ENCODE results near the gene AGXT. TPM values are rescaled to one million over a fixed set of nuclear protein-coding genes. Genes with fewer than 3 reads are reported as not detected.

AGXT gene
- total RNA-seq, 1 donor from 2014 or later: not detected

DNA sequence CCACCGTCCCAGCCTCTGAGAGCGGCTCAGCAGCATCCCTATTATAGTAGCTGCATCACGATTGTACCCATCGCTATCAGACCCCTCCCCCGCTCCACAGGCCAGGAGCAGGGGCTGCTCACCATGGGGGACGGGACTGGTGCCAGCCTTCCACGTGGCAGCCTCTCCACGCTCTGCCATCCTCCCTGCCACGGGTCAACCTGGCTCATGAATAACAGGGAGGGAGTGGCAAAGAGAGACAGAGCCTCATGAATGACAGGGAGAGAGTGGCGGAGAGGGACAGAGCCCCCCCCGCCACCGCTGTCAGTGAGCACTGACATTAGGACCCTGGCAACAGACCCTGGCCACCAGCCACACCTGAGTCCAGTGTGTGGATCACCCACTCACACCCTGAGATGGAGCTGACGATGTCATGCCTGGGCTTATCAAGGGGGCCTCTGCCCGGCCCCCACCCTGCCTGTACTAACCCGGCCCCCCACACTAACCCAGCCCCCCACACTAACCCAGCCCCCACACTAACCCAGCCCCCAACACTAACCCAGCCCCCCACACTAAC lies 54.4 kb downstream of the AGXT start:
- Mint-ChIP-seq H3K36me3 (ENCODE audit: low read depth) (no peaks in the 10 kb centered on the region), H3K27ac (ENCODE audit: unreplicated experiment) (no peak overlapping the region), H3K27me3 (ENCODE audit: low read depth) (peaks cover 4% of the 10 kb centered on the region), H3K9me3 (no peaks in the 10 kb centered on the region), H3K4me1 (no peaks in the 10 kb centered on the region), H3K4me3 (no peak overlapping the region)
- DNase-seq (ENCODE audit: low read depth, low spot score): no peak
- TF ChIP-seq, protein P1, sequence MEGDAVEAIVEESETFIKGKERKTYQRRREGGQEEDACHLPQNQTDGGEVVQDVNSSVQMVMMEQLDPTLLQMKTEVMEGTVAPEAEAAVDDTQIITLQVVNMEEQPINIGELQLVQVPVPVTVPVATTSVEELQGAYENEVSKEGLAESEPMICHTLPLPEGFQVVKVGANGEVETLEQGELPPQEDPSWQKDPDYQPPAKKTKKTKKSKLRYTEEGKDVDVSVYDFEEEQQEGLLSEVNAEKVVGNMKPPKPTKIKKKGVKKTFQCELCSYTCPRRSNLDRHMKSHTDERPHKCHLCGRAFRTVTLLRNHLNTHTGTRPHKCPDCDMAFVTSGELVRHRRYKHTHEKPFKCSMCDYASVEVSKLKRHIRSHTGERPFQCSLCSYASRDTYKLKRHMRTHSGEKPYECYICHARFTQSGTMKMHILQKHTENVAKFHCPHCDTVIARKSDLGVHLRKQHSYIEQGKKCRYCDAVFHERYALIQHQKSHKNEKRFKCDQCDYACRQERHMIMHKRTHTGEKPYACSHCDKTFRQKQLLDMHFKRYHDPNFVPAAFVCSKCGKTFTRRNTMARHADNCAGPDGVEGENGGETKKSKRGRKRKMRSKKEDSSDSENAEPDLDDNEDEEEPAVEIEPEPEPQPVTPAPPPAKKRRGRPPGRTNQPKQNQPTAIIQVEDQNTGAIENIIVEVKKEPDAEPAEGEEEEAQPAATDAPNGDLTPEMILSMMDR (conservative IDR thresholded peaks at IDR 0.05): no peak

DNA sequence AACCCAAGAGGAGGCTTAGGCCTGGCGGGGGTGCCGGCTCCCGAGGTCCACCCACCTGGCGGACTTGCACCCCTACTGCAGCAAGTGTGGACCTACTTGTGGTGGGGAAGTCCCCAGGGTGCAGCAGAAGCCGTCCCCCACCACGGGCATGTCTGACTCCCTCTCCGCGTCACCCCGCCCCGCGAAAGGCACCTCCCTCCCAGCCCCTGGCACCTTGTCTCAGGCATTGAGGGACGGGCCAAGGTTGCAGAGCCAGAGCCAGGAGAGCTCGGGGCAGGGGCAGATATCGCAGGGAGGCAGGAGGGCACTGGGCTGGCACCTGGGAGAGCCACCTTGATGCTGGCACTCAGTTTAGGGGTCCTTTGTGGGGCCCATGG lies 56.6 kb downstream of the AGXT start:
- no peaks in the 10 kb centered on the region for H3K36me3 Mint-ChIP-seq (ENCODE audit: low read depth)
- TF ChIP-seq, protein P1 (conservative IDR thresholded peaks at IDR 0.05): no peak
- no peaks in the 10 kb centered on the region for H3K4me1 Mint-ChIP-seq
- H3K4me3 Mint-ChIP-seq: no peak overlapping the region
- no peak overlapping the region for H3K27ac Mint-ChIP-seq (ENCODE audit: unreplicated experiment)
- H3K27me3 Mint-ChIP-seq (ENCODE audit: low read depth): peaks cover 4% of the 10 kb centered on the region
- no peak for DNase-seq (ENCODE audit: low read depth, low spot score)
- H3K9me3 Mint-ChIP-seq: no peaks in the 10 kb centered on the region

DNA sequence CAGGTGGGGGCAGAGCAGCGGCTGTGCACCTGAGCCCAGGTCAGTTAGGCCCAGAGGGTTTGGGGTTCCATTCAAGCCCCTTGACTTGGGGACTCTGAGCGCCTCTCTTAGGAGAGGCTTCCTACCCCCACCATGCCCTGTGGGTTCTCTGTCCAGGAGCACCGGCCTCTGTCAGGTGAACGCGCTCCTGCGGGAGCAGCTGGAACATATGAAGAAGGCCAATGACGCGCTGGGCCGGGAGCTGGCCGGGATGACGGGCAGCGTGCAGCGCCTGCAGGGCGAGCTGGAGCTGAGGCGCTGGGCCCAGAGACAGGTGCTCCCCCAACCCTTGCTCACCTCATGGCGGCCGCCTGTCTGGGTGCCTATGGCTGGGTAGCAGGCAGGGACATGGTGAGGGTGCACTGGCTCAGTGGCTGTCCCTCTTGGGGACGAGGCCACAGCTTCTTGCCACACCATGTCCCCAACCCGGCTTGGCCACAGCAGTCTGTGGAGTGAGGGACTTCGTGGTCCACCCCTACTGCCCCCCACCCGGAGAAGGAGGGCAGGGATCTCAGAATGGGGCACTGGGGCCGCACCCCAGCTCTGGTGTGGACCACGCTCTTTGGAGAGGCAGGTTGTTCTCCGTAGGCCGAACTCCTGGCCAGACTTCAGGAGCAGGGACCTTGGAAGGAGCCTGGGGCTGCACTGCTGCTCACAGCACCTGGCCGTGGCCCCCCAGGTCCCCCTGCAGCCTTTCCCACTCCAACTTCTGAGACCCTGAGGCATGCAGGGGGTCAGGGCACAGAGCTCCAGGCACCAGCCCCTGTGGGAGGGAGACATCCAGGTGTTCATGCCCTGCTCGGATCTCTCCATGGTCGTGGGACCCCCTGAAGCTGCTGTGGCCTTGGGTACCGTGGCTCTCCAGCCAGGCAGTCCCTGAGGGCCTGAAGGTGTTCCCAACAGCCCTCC lies 57.2 kb downstream of the AGXT start:
- Mint-ChIP-seq H3K27ac (ENCODE audit: unreplicated experiment) (no peak overlapping the region), H3K27me3 (ENCODE audit: low read depth) (peaks cover 4% of the 10 kb centered on the region), H3K4me3 (no peak overlapping the region), H3K4me1 (no peaks in the 10 kb centered on the region), H3K36me3 (ENCODE audit: low read depth) (no peaks in the 10 kb centered on the region), H3K9me3 (no peaks in the 10 kb centered on the region)
- TF ChIP-seq, protein P1 (conservative IDR thresholded peaks at IDR 0.05): no peak
- no peak for DNase-seq (ENCODE audit: low read depth, low spot score)

DNA sequence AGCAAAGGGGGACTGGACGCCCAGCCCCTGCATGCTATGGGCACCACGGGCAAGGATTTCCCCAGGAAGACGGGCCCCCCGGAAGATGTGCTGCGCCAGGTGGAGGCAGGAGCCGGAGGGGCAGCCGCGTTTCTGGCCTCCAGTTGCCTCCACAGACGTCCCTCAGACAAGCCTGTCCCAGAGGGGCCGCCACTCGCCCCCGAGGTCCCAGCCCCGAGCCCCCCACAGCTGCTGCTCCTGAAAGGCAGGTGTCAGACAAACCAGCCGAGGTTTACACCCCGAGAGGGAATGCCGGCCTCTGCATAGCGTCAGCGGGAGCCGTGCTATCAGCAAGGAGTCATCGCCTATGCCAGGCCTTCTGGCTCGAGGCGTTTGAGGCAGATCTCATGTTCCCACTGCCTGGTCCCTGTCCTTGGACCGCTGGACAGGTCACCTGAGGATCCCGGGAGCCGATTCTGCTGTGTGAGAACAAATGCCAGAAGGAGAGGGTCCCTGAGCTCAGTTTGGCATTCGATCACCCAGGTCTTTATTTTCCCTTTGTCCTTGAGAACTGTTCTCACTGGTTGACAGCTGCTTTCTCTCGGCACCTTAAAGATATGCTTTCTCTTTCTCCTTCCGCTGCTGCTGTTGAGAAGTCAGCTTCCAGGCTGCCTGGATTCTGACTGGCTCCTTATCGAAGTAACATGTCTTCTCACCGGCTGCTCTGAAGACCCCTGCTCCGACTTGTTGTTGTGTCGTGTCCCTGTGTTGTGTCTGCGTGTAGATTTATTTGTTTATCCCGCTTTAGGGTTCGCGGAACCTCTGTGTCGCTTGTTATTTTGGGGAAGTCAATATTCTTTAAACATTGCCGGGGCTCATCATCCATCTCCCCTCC lies 58.1 kb downstream of the AGXT start:
- no peaks in the 10 kb centered on the region for H3K36me3 Mint-ChIP-seq (ENCODE audit: low read depth)
- peak overlapping the region; percentile 28 for H3K27ac Mint-ChIP-seq (ENCODE audit: unreplicated experiment)
- peaks cover 4% of the 10 kb centered on the region for H3K27me3 Mint-ChIP-seq (ENCODE audit: low read depth)
- no peaks in the 10 kb centered on the region for H3K4me1 Mint-ChIP-seq
- H3K9me3 Mint-ChIP-seq: no peaks in the 10 kb centered on the region
- DNase-seq (ENCODE audit: low read depth, low spot score): no peak
- H3K4me3 Mint-ChIP-seq: no peak overlapping the region
- TF ChIP-seq, protein P1 (conservative IDR thresholded peaks at IDR 0.05): no peak

DNA sequence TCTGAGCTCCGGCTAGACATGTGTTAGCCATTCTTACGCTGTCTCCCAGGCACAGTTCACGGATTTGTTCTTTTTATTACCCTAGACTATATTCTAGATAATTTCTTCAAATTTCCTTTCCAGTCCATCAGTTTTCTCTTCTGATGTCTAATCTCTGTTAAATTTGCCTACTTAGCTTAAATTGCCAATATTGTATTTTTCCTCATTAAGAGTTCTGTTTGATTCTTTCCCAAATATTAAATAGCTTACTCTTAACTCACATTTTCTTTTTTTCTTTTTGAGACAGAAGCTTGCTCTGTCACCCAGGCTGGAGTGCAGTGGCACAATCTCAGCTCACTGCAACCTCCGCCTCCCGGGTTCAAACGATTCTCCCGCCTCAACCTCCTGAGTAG lies 58.8 kb downstream of the AGXT start:
- no peaks in the 10 kb centered on the region for H3K36me3 Mint-ChIP-seq (ENCODE audit: low read depth)
- peaks cover 4% of the 10 kb centered on the region for H3K27me3 Mint-ChIP-seq (ENCODE audit: low read depth)
- H3K27ac Mint-ChIP-seq (ENCODE audit: unreplicated experiment): no peak overlapping the region
- no peaks in the 10 kb centered on the region for H3K9me3 Mint-ChIP-seq
- no peak overlapping the region for H3K4me3 Mint-ChIP-seq
- H3K4me1 Mint-ChIP-seq: no peaks in the 10 kb centered on the region
- no peak for DNase-seq (ENCODE audit: low read depth, low spot score)
- TF ChIP-seq, protein P1 (conservative IDR thresholded peaks at IDR 0.05): no peak

All from neural crest cell (in vitro differentiated cells).